ENCODE results near the gene NUP54. TPM values are rescaled to one million over a fixed set of nuclear protein-coding genes. Genes with fewer than 3 reads are reported as not detected.

Gene NUP54, protein sequence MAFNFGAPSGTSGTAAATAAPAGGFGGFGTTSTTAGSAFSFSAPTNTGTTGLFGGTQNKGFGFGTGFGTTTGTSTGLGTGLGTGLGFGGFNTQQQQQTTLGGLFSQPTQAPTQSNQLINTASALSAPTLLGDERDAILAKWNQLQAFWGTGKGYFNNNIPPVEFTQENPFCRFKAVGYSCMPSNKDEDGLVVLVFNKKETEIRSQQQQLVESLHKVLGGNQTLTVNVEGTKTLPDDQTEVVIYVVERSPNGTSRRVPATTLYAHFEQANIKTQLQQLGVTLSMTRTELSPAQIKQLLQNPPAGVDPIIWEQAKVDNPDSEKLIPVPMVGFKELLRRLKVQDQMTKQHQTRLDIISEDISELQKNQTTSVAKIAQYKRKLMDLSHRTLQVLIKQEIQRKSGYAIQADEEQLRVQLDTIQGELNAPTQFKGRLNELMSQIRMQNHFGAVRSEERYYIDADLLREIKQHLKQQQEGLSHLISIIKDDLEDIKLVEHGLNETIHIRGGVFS
- total RNA-seq (2011; cell fraction: chromatin; rRNA removed; ENCODE audit: low replicate concordance), result 34.2 and 138 TPM in 2 replicates
- 17.2 and 22.5 TPM in 2 replicates for total RNA-seq (2011; cell fraction: nucleolus; rRNA removed)
- 41.9 and 59.5 TPM in 2 replicates for total RNA-seq (2011; cell fraction: nucleoplasm; rRNA removed)
- total RNA-seq (2014; rRNA removed) (42.5 and 58.8 TPM in 2 replicates), total RNA-seq (2014; rRNA removed; fragmentation: Illumina TruSeq; extraction: Trizol) (94.6 and 113 TPM in 2 replicates), total RNA-seq (2015; rRNA removed; fragmentation: Illumina TruSeq; extraction: Trizol) (81.2 and 83.4 TPM in 2 replicates), total RNA-seq (2021) (67.7 and 70.2 TPM in 2 replicates), polyA plus RNA-seq (2011; rRNA removed) (89.3 and 115 TPM in 2 replicates), polyA plus RNA-seq (2014; fragmentation: Illumina TruSeq; extraction: Trizol) (65.0 and 70.5 TPM in 2 replicates), polyA plus RNA-seq (2014; fragmentation: Nextera tagmentation; extraction: Ambion mirVana) (10 to 100 TPM; 29.6 to 43.1 TPM), polyA plus RNA-seq (2014; rRNA removed) (55.1 and 57.5 TPM in 2 replicates), polyA minus RNA-seq (2011; rRNA and poly(A)+ RNA removed) (215 and 219 TPM in 2 replicates), Bru-seq, nascent RNA (percentile 95 among the genes with signal in this experiment), BruChase-seq, experiment 1, labeled RNA remaining after a 2-hour chase (percentile 97 among the genes with signal in this experiment), BruChase-seq, experiment 2, labeled RNA remaining after a 6-hour chase (percentile 97 among the genes with signal in this experiment)
- 22.1 and 40.7 TPM in 2 replicates for polyA plus RNA-seq (2011; cell fraction: cytosol; rRNA removed)
- 42.9 and 80.8 TPM in 2 replicates for polyA plus RNA-seq (2011; cell fraction: nucleus; rRNA removed)
- polyA plus RNA-seq (2012), result 42.6 and 50.8 TPM in 2 replicates
- 58.7 and 70.0 TPM in 2 replicates for polyA minus RNA-seq (2011; cell fraction: cytosol; rRNA and poly(A)+ RNA removed)
- 25.0 and 62.5 TPM in 2 replicates for polyA minus RNA-seq (2011; cell fraction: nucleus; rRNA and poly(A)+ RNA removed)
- long read RNA-seq, experiment 1, transcript NUP54-217 (11 exons, 1,563 nt), result minor isoform, 10 of 184 reads
- long read RNA-seq, experiment 1, transcript NUP54-211 (11 exons, 1,385 nt), result minor isoform, 15 of 184 reads
- long read RNA-seq, experiment 1, transcript NUP54-201 (12 exons, 2,367 nt), result major isoform, 112 of 184 reads
- long read RNA-seq, experiment 1, partial matches to known transcripts, result 16 of 184 reads
- long read RNA-seq, experiment 1, other reads (novel, unspliced or antisense), result 31 of 184 reads
- long read RNA-seq, experiment 2, transcript NUP54-201 (12 exons, 2,367 nt), result major isoform, 11 of 29 reads
- long read RNA-seq, experiment 2, partial matches to known transcripts, result 6 of 29 reads
- long read RNA-seq, experiment 2, other reads (novel, unspliced or antisense), result 12 of 29 reads
- long read RNA-seq, experiment 3, transcript NUP54-217 (11 exons, 1,563 nt), result minor isoform, 10 of 110 reads
- long read RNA-seq, experiment 3, transcript NUP54-201 (12 exons, 2,367 nt), result major isoform, 65 of 110 reads
- long read RNA-seq, experiment 3, transcript NUP54-211 (11 exons, 1,385 nt), result minor isoform, 11 of 110 reads
- long read RNA-seq, experiment 3, partial matches to known transcripts, result 4 of 110 reads
- long read RNA-seq, experiment 3, other reads (novel, unspliced or antisense), result 20 of 110 reads

DNA sequence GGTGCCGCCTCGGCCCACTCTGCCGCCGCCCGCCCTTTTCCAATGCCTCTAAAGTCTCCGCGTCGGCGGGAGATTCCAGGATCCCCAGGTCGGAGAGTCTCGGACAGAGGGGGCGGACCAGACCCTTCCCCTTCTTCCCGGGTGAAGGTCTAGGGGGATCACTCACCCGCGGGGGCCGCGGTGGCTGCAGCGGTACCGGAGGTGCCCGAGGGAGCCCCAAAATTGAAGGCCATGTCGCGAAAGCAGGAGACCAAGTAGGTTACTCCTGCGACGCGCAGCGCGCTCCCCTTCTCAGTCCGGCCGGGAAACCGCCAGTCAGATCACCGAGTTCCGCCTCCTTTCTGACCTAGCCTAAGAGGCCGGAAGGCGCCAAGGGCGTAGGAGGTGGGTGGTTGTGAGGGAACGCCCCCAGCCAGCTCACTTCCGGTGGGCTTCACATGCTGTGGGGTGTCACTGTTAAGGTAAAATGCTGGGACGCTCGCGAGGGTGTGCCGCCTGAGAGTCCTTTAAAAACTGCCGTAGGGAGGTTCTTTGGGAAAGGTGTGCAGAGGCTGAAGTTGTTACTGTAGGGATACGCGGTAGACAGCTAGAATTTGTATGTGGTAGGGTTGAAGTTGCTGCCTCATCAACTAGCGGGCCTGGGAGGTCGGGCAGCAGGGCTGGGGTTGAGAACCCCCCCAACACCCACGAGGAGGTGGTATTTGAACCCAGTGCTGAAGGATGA lies at the start of gene NUP54:
Gene NUP54 (minus strand): TSS at position 256 of the 724 bp plus-strand sequence. CDS start 23 bp downstream, at position 233.
- peaks cover 37% of the 10 kb centered on the region; the same call in 2 of the 3 replicates for H3K36me3 ChIP-seq (ENCODE audit: control insufficient read depth, insufficient read depth, low read length)
- peaks cover 64% of the 10 kb centered on the region for H3K79me2 ChIP-seq (ENCODE audit: control insufficient read depth, insufficient read depth, low read length)
- peaks cover 4% of the 10 kb centered on the region in 2 experiments; a peak in 1 of 5 replicates for H3K4me1 ChIP-seq (replicated peaks in 1 of 2; ENCODE audit: control insufficient read depth in 2 of 2, insufficient read depth in 2 of 2, low read length in 2 of 2)
- in situ Hi-C loops (cut with MboI), result no loop called here
- ChIA-PET POLR2A (interaction anchor here (0.5 to 1.5 kb wide), 8 partner anchors 8 to 928 kb away, joined by 3 to 8 read pairs (median 4); partner anchors contain the start of gene CCNI), CTCF (ENCODE audit: low intra/inter-chr PET ratio) (interaction anchor here (0.6 to 0.7 kb wide), 3 partner anchors 33 to 407 kb away, joined by 3 read pairs; no protein-coding TSS in a partner anchor)
- FAIRE-seq, result peak; percentile 92
- under 1% methylated on average over 40 of the region's 47 CpGs for WGBS (ENCODE audit: insufficient coverage, low coverage, missing lambda C conversion rate)
- H3K9ac ChIP-seq (ENCODE audit: insufficient read depth in 1 of 2, low read depth in 2 of 2, low read length in 2 of 2), result peak within 1 kb of the TSS; percentile 94 to 99
- peak; percentile 91 for ATAC-seq
- no peaks in the 10 kb centered on the region for H3K9me1 ChIP-seq (ENCODE audit: control insufficient read depth, insufficient read depth, low read length)
- H3K4me3 ChIP-seq, result peak within 1 kb of the TSS; percentile 95
- H2AFZ ChIP-seq (ENCODE audit: low read depth, low read length), result peak within 1 kb of the TSS; percentile 78
- H4K20me1 ChIP-seq (replicated peaks; ENCODE audit: control insufficient read depth, insufficient read depth, low read length), result peaks cover 6% of the 10 kb centered on the region; the same call in 1 of the 2 replicates
- DNase-seq (ENCODE audit: extremely low read depth in 1 of 4, low spot score in 3 of 4), result peak; percentile 90 to 98 (median 92)
- peak within 1 kb of the TSS; percentile 99 for H3K4me2 ChIP-seq (ENCODE audit: insufficient read depth, low read length)
- H3K27me3 ChIP-seq (ENCODE audit: control insufficient read depth in 2 of 2, insufficient read depth in 2 of 2, low read length in 2 of 2), result no peaks in the 10 kb centered on the region
- BruUV-seq (replicated peaks), result no TSS peak
- intact Hi-C loops (cut with micrococcal nuclease), result no loop called here
- peak within 1 kb of the TSS; percentile 96 for H3K27ac ChIP-seq (ENCODE audit: extremely low read depth, low read depth, low read length)
- no peaks in the 10 kb centered on the region for H3K9me3 ChIP-seq (replicated peaks; ENCODE audit: control insufficient read depth, insufficient read depth, low read depth, low read length)
- TF ChIP-seq RBM17 (IDR thresholded peaks at IDR 0.05; ENCODE audit: borderline replicate concordance, low read depth, low read length) (no peak), KLF16 (IDR thresholded peaks at IDR 0.05) (0 out of 2 replicates have a peak, but pooled peaks have one; percentile 55), U2AF2 (optimal IDR thresholded peaks at IDR 0.05; ENCODE audit: low read depth, low read length) (no peak), NELFE (IDR thresholded peaks at IDR 0.05; ENCODE audit: insufficient read depth, insufficient read length) (no peak), PTBP1 (IDR thresholded peaks at IDR 0.05; ENCODE audit: low read depth, low read length) (no peak), CREBBP (IDR thresholded peaks at IDR 0.05; ENCODE audit: low read depth, low read length) (no peak), HNRNPL (IDR thresholded peaks at IDR 0.05; ENCODE audit: low read depth, low read length) (no peak), PHF20 (IDR thresholded peaks at IDR 0.05; ENCODE audit: partially characterized antibody) (peak; percentile 81), ZNF551 (CRISPR knock-in tag; IDR thresholded peaks at IDR 0.05) (no peak), PML (IDR thresholded peaks at IDR 0.05; ENCODE audit: low read length) (peak; percentile 88), CHD2 (IDR thresholded peaks at IDR 0.05; ENCODE audit: low read depth, low read length) (peak; percentile 56; the same call in 1 of the 2 replicates), POLR2H (tag; IDR thresholded peaks at IDR 0.05; ENCODE audit: low read depth) (peak; percentile 84)
- TF ChIP-seq, protein P1, sequence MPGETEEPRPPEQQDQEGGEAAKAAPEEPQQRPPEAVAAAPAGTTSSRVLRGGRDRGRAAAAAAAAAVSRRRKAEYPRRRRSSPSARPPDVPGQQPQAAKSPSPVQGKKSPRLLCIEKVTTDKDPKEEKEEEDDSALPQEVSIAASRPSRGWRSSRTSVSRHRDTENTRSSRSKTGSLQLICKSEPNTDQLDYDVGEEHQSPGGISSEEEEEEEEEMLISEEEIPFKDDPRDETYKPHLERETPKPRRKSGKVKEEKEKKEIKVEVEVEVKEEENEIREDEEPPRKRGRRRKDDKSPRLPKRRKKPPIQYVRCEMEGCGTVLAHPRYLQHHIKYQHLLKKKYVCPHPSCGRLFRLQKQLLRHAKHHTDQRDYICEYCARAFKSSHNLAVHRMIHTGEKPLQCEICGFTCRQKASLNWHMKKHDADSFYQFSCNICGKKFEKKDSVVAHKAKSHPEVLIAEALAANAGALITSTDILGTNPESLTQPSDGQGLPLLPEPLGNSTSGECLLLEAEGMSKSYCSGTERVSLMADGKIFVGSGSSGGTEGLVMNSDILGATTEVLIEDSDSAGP (CRISPR knock-in tag; IDR thresholded peaks at IDR 0.05), result no peak

All from K562 (cell line).